OCI-LY1 (cell line): Measurements from ENCODE around the gene HDHD3.

Source experiments
- H2AFZ ChIP-seq: fragments of 200-600 bp; sonication (generic), shearing (Covaris generic); 2 replicates; pipeline ENCODE4 v1.6.0; 2014; ENCODE audit warnings: antibody characterized with exemption, mild to moderate bottlenecking, low read length
- H3F3A ChIP-seq: fragments of 200-600 bp; sonication (generic), shearing (Covaris generic); 2 replicates; pipeline ENCODE4 v1.6.0; 2014; ENCODE audit warnings: mild to moderate bottlenecking, antibody characterized with exemption, low read length, moderate library complexity; ENCODE audit not compliant: insufficient read depth
- H3K27ac ChIP-seq: fragments of 200-600 bp; sonication (generic); 2 replicates; pipeline ENCODE4 v1.5.1; 2014; ENCODE audit warnings: low read length, mixed run types, mild to moderate bottlenecking, low read depth; ENCODE audit not compliant: poor library complexity, severe bottlenecking
- H3K27me3 ChIP-seq: fragments of 200-600 bp; sonication (generic); 2 replicates; pipeline ENCODE4 v1.6.0; 2014; ENCODE audit warnings: antibody characterized with exemption, mild to moderate bottlenecking, low read length, moderate library complexity; ENCODE audit not compliant: insufficient read depth
- H3K36me3 ChIP-seq: fragments of 200-600 bp; sonication (generic); 2 replicates; pipeline ENCODE4 v1.6.1; 2014; ENCODE audit warnings: mild to moderate bottlenecking, antibody characterized with exemption, low read length, moderate library complexity, mixed read lengths; ENCODE audit not compliant: insufficient read depth
- H3K4me1 ChIP-seq: fragments of 200-600 bp; sonication (generic); 2 replicates; pipeline ENCODE4 v1.5.1; 2014; ENCODE audit warnings: mild to moderate bottlenecking, low read length, moderate library complexity; ENCODE audit not compliant: insufficient read depth, severe bottlenecking
- H3K4me2 ChIP-seq: fragments of 200-600 bp; sonication (generic), shearing (Covaris generic); 2 replicates; pipeline ENCODE4 v1.6.1; 2014; ENCODE audit warnings: low read length
- H3K4me3 ChIP-seq: fragments of 200-600 bp; sonication (generic); 2 replicates; pipeline ENCODE4 v1.5.1; 2014; ENCODE audit warnings: low read length, low read depth, mild to moderate bottlenecking, mixed read lengths; ENCODE audit not compliant: poor library complexity, severe bottlenecking
- H3K79me2 ChIP-seq: fragments of 200-600 bp; shearing (Covaris generic); 2 replicates; pipeline ENCODE4 v1.6.1; 2016; ENCODE audit warnings: mixed run types, low read length, mixed read lengths; ENCODE audit not compliant: insufficient read depth
- H3K9ac ChIP-seq: fragments of 200-600 bp; sonication (generic), shearing (Covaris generic); 2 replicates; pipeline ENCODE4 v1.6.1; 2014; ENCODE audit warnings: mild to moderate bottlenecking, low read length, mixed read lengths
- H3K9me2 ChIP-seq: fragments of 200-600 bp; sonication (generic), shearing (Covaris generic); 2 replicates; pipeline ENCODE4 v1.6.1; 2014; ENCODE audit warnings: low read depth, mild to moderate bottlenecking, low read length, mixed read lengths
- H3K9me3 ChIP-seq: fragments of 200-600 bp; shearing (Covaris generic); 2 replicates; pipeline ENCODE4 v1.6.1; 2014; ENCODE audit warnings: low read length, mixed read lengths
- H4K20me1 ChIP-seq: fragments of 200-600 bp; sonication (generic), shearing (Covaris generic); 2 replicates; pipeline ENCODE4 v1.6.0; 2016; ENCODE audit warnings: mild to moderate bottlenecking, low read length; ENCODE audit not compliant: insufficient read depth
- CTCF ChIP-seq: fragments of 200-600 bp; sonication (generic), shearing (Covaris generic); IDR thresholded peaks from 2 replicates; pipeline ENCODE4 v1.5.1; 2017; ENCODE audit warnings: mild to moderate bottlenecking, antibody characterized with exemption, low read length, moderate library complexity, mixed read lengths
- EZH2 ChIP-seq: fragments of 200-600 bp; sonication (generic), shearing (Covaris generic); IDR thresholded peaks from 2 replicates; pipeline ENCODE4 v1.8.0; 2017; ENCODE audit warnings: borderline replicate concordance, mixed run types, mild to moderate bottlenecking, antibody characterized with exemption, low read length, moderate library complexity, mixed read lengths

HDHD3 gene

GRCh38 chr9:113370806-113371325 lies 5.9 kb downstream of the HDHD3 start:
- Histone ChIP-seq H3K4me1 (peaks cover 6% of the 10 kb centered on the region), H3K9me2 (no peaks in the 10 kb centered on the region), H3F3A (no peaks in the 10 kb centered on the region), H3K9me3 (no peaks in the 10 kb centered on the region), H4K20me1 (no peaks in the 10 kb centered on the region), H3K4me2 (no peak overlapping the region), H3K79me2 (no peaks in the 10 kb centered on the region), H3K4me3 (no peak overlapping the region), H3K9ac (no peak overlapping the region), H3K27me3 (no peaks in the 10 kb centered on the region), H2AFZ (no peak overlapping the region), H3K36me3 (peaks cover 36% of the 10 kb centered on the region), H3K27ac (no peak overlapping the region)
- TF ChIP-seq EZH2 (no peak), CTCF (no peak)

DNA sequence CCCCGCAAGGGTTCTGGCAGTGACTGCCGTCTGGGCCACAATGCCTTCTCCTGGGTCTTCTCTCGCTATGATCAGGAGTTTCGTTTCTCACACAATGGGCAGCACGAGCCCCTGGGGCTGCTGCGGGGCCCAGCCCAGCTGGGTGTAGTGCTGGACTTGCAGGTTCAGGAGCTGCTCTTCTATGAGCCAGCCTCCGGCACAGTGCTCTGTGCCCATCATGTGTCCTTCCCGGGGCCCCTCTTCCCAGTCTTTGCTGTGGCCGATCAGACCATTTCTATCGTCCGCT lies 7.0 kb downstream of the HDHD3 start:
- Histone ChIP-seq H3K36me3 (peaks cover 28% of the 10 kb centered on the region), H2AFZ (no peak overlapping the region), H3K27me3 (no peaks in the 10 kb centered on the region), H3F3A (no peaks in the 10 kb centered on the region), H3K79me2 (no peaks in the 10 kb centered on the region), H4K20me1 (no peaks in the 10 kb centered on the region), H3K27ac (no peak overlapping the region), H3K4me3 (no peak overlapping the region), H3K9me3 (no peaks in the 10 kb centered on the region), H3K9ac (no peak overlapping the region), H3K4me1 (no peaks in the 10 kb centered on the region), H3K9me2 (no peaks in the 10 kb centered on the region), H3K4me2 (no peak overlapping the region)
- no peak for TF ChIP-seq EZH2
- no peak for TF ChIP-seq CTCF

GRCh38 chr9:113368982-113369854 lies 7.6 kb downstream of the HDHD3 start:
- Histone ChIP-seq H3K9me2 (no peaks in the 10 kb centered on the region), H3K4me3 (no peak overlapping the region), H3K9me3 (no peaks in the 10 kb centered on the region), H3K9ac (no peak overlapping the region), H3K27me3 (no peaks in the 10 kb centered on the region), H3K36me3 (peaks cover 25% of the 10 kb centered on the region), H3K4me2 (no peak overlapping the region), H2AFZ (no peak overlapping the region), H3K27ac (no peak overlapping the region), H3K79me2 (no peaks in the 10 kb centered on the region), H4K20me1 (no peaks in the 10 kb centered on the region), H3K4me1 (no peaks in the 10 kb centered on the region), H3F3A (no peaks in the 10 kb centered on the region)
- TF ChIP-seq CTCF (no peak), EZH2 (no peak)
